Subcutaneous adipose tissue (tissue), 4 donors: Measurements from ENCODE around the gene HAAO. TPM values are rescaled to one million over a fixed set of nuclear protein-coding genes. Genes with fewer than 3 reads are reported as not detected.

Experiments used
- total RNA-seq, 4 donors: library from RNA; depleted of rRNA; stranded (reverse); fragments of >200 nt; gene quantifications; one replicate each; pipeline ENCODE4 v1.1.0, GENCODE V29; 2016
- TF ChIP-seq, protein P1 (sequence below): fragments of 450-650 bp; IDR thresholded peaks from one replicate; pipeline ENCODE4 v1.5.1; 2016; ENCODE audit warnings: low read depth, mild to moderate bottlenecking, control low read depth, antibody characterized with exemption, moderate library complexity

HAAO gene
- 10 to 100 TPM in 1 of 4 donors, 1 to 10 TPM in 3; 1.1 to 10.2 (median 5.9) TPM for total RNA-seq

DNA sequence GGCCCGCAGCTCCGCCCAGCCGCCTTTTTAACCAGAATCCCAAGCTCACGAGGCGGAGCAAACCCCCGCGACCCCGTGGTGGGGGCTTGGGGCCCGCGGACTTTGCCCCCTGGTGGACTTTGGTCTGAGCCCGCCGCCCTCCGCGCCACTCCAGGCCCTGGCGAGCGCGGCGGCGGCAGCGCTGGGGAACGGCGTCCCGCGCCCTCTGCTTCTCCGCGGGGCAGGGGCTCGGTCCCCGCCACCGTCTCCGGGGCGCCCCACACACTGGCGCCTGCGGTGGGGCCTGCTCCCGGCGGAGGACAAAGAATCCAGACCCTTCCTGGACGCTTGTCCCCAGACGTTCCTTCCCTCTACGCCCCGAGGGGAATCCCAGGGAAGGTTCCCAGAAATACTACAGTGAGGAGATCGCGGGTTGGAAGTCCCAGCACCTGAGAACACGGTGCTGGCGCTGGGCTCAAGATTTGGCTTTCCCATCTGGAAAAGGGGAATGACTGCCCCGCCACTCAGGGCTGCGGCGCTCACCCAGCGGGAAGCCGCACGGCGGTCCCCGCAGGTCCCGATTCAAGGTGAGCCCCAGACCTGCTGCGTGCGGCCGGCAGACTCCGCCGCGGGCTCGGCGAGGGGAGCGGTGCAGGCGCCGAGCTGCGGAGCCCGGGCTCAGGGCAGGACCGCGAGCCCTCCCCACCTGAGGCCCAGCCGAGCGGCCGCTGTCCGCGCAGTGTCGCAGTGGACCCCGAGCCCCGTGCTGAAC, at the start of gene HAAO:
TSS of gene HAAO (minus strand) at position 1 of the 751 bp plus-strand sequence. CDS start 47 bp downstream, outside the sequence.
- TF ChIP-seq, protein P1, sequence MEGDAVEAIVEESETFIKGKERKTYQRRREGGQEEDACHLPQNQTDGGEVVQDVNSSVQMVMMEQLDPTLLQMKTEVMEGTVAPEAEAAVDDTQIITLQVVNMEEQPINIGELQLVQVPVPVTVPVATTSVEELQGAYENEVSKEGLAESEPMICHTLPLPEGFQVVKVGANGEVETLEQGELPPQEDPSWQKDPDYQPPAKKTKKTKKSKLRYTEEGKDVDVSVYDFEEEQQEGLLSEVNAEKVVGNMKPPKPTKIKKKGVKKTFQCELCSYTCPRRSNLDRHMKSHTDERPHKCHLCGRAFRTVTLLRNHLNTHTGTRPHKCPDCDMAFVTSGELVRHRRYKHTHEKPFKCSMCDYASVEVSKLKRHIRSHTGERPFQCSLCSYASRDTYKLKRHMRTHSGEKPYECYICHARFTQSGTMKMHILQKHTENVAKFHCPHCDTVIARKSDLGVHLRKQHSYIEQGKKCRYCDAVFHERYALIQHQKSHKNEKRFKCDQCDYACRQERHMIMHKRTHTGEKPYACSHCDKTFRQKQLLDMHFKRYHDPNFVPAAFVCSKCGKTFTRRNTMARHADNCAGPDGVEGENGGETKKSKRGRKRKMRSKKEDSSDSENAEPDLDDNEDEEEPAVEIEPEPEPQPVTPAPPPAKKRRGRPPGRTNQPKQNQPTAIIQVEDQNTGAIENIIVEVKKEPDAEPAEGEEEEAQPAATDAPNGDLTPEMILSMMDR = no peak

DNA sequence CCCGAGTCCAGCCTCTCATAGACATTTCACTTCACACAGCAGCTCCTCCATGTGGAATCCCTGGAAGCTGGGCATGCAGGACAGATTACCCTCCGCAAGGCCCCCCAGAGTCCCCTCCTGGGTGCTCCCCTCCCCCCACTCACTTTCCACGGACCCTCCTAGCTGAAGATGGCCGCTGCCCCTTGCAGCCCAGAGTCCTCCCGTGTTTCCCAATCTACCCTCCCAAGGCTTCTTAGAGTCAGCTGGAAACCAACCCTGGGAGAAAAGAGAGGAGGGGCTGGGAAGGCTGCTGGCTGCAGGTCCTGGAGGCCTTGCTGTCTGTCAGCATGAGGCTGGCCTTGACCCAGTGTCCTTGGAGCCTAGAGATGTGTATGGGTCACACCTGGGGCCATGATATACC, 49.0 kb upstream of the HAAO start:
- TF ChIP-seq, protein P1 = no peak

DNA sequence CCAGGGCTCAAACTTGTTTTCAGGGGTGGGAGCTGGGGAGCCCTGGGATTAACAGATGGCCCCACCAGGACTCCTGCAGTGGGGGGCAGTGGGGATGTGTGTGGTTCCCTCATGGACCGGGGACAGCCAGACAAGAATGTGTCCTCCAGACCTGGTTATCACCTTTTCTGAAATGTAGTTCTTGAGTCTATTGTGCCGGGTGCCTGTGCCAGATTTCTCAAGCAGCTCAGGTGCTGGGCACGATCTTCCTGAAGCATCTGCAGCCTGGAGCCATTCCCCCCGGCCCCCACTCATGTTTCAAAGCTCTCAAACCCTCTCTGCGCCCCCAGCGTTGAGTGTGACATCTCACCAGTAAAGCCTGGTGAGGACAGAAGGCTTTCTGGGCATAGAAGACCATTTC, 48.4 kb upstream of the HAAO start:
- TF ChIP-seq, protein P1 = no peak

DNA sequence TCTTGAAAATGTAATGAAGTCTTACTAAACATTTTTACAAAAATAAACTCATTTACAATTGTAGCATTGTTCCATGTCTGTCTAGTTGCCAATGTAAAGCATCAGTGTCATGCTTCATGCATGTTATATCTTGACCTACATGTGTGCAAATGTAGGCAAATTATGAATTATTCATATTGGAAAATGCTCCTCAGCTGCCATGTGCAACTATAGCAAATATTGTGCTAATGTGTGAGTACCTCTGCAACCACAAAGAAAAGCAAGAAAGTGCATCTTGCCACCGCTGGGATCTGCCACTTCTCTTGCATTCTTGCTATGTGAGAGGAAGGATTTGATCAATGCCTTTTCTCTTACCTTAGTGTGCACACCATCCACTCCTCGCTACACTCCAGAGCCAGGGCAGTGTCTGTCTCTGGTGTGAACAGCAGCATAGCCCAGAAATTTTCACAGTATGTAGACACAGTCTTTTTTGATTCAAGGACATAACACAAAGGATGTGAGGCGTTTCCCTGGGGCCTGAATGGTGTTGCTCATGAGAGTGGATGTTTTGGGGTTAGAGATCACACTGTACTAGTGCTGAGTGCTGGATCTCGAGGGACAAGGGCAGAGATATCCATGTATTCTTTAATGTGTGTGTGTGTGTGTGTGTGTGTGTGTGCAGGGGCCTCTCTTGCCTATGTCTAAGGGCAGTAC, 47.6 kb upstream of the HAAO start:
- TF ChIP-seq, protein P1 = no peak

DNA sequence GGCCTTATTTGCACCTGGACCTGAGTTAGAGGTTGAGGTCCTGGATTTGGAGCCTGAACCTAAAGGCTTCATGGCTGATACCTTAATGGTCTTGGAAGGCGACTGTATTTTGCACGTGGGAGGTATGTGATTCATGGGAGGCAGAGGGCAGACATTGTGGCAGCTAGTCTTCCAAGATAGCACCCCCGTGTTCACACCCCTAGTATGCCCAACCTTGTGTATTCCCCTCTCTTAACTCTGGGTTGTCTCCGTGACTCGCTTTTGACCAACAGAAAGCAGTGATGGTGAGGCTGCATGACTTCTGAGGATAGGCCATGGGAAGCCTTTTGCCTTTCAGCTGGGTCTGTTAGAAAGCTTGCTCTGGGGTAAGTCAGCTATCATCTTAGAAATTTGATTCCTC, 45.8 kb upstream of the HAAO start:
- TF ChIP-seq, protein P1 = no peak

DNA sequence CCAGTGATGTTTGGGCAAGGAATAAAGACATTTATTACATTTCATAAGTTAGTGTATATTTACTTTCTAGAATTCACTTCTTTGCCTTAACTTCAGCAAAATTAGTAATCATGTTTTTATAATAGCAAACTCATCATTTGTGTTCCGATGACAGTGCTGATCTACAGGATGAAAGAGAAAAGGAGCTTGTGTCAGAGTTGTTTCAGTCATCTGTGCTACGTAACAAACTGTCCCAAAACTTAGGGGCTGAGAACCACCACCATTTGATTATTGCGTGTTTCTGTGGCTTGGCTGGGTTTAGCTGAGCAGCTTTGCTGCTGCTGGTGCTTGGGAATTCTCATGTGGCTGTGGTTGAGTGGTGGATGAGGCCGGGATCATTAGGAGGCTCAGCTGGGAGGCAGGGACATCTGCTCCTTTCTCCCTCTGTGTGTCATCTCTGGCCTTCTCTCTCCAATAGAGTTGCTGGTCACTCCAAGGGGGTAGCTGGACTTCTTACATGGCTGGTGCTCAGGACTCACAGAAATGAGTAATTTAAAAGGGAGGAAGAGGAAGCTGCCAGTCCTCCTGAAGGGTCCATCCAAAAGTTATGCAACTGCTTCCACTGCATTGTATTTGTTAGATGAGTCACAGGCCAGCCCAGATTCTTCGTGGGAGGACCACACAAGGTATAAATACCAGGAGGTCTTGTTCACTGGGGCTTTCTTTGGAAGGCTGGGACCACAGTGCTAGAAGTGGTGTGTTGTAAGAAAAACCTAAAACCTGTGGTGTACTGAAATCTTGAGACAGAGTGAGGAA, 43.4 kb upstream of the HAAO start:
- TF ChIP-seq, protein P1 = no peak

DNA sequence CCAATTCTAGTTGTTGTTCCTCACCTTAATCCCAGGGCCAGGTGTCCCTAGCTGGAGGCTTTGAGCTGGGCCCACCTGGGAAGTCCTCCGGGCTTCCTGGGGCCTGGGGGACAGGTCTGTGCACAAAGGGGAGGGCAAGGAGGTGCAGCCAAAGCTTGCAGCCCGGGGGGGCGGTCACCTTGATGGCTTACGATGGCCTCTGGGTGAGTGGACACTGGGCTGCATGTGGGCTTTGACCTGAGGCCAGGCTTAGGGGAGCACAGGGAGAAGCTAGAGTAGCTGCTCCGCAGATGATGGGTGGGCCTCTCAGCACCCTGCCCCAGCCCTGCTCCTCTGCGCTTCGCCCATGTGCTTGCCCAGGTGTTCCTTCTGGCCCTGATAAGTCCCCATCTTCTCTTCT, 41.8 kb upstream of the HAAO start:
- TF ChIP-seq, protein P1 = no peak
